Stimulated activated naive CD8-positive, alpha-beta T cell treated with anti-CD3 and anti-CD28 coated beads, Interleukin-15, Interleukin-2, amounts not matched to agents 100 ng/mL and 50 ng/mL, for 24 hours (primary cell): ENCODE measurements around the gene PPP3CA.
"Not testable (repeated sequence)": the region's sequence is repeated elsewhere in the genome, so short reads cannot be mapped to it uniquely, and the experiment has no call there.

Source experiments
- H3K27ac Mint-ChIP-seq: one replicate; pipeline ENCODE4 v1.8.0; 2021; ENCODE audit warnings: mild to moderate bottlenecking, mixed read lengths
- H3K27me3 Mint-ChIP-seq: one replicate; pipeline ENCODE4 v1.8.0; 2021; ENCODE audit warnings: mixed read lengths
- H3K36me3 Mint-ChIP-seq: one replicate; pipeline ENCODE4 v1.8.0; 2021; ENCODE audit warnings: low read depth, mixed read lengths
- H3K4me1 Mint-ChIP-seq: one replicate; pipeline ENCODE4 v1.8.0; 2021; ENCODE audit warnings: low read depth, mixed read lengths
- H3K4me3 Mint-ChIP-seq: one replicate; pipeline ENCODE4 v1.8.0; 2021; ENCODE audit warnings: mild to moderate bottlenecking, mixed read lengths
- H3K9me3 Mint-ChIP-seq: one replicate; pipeline ENCODE4 v1.8.0; 2021; ENCODE audit warnings: mixed read lengths

The PPP3CA gene

DNA sequence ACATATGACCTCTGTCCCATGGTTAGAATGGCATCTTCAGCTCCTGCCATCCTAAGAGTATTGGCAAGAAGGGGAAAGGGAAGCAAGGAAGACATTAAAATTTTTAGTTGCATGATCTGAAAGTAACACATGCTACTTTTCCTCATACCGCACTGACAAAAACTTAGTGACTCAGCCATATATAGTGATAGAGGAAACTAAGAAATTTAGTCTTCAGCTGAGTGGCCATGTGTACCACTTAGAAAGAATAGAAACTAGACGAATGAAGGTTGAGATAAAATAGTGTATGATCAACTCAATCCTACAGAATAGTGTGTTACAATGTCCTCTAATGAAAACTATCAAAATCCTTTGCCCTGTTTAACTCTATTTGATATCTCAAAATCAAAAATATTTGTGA is 164.1 kb downstream of the PPP3CA start:
- H3K4me1 Mint-ChIP-seq, result peaks cover 25% of the 10 kb centered on the region
- H3K27me3 Mint-ChIP-seq, result no peaks in the 10 kb centered on the region
- peaks cover 19% of the 10 kb centered on the region for H3K36me3 Mint-ChIP-seq
- H3K9me3 Mint-ChIP-seq, result peaks cover 4% of the 10 kb centered on the region
- H3K27ac Mint-ChIP-seq, result no peak overlapping the region
- no peak overlapping the region for H3K4me3 Mint-ChIP-seq

DNA sequence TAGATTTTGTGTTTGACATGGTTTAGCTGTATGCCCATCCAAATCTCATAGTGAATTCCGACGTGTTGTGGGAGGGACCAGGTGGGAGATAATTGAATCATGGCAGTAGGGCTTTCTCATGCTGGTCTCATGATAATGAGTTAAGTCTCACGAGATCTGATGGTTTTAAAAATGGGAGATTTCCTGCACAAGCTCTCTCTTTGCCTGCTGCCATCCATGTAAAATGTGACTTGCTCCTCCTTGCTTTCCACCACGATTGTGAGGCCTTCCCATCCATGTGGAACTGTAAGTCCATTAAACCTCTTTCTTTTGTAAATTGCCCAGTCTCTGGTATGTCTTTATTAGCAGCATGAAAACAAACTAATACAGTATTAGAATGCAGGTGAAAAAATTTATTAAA is 164.6 kb downstream of the PPP3CA start:
- H3K4me3 Mint-ChIP-seq, H3K9me3 Mint-ChIP-seq, H3K27ac Mint-ChIP-seq, H3K27me3 Mint-ChIP-seq: not testable (repeated sequence)
- peaks cover 19% of the 10 kb centered on the region for H3K36me3 Mint-ChIP-seq
- H3K4me1 Mint-ChIP-seq, result peaks cover 20% of the 10 kb centered on the region

DNA sequence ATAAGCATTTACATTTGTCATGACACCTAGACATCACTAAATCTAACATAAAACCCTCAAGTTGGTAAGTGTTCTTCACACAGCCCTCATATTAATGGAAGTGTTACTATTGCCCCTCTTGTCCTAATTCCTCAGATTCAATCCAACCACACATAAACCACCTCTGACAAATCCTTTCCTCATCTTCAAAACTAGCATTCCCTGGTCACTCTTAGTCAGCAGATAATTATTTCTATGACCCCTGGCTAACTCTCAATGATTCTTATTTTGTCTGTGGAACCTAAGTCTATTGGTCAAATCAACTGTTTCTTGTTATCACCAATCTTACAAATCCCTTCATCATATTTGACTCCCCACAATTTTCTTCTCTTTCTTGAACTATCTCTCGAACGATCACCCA is 168.6 kb downstream of the PPP3CA start:
- Mint-ChIP-seq H3K4me1 (peaks cover 32% of the 10 kb centered on the region), H3K9me3 (peaks cover 3% of the 10 kb centered on the region), H3K4me3 (no peak overlapping the region), H3K36me3 (peaks cover 17% of the 10 kb centered on the region), H3K27ac (no peak overlapping the region), H3K27me3 (no peaks in the 10 kb centered on the region)

DNA sequence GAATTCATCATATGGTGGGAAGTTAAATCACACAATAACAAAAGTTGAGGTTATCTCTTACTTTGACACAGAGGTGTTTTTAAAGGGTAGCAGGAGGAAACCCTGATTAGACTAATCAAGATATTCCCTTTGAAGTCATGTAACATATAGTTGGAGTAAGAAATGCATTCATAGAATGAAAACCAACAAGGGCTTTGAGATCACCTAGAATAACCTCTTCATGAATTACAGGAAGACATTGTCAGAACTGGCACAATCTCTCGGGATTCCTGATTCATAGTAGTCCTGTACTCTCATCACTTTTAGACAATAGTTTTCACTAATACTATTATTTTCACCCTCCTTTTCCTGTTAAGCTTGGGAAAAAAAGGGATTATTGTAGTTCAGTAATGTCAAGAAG is 170.2 kb downstream of the PPP3CA start:
- H3K36me3 Mint-ChIP-seq, result peaks cover 3% of the 10 kb centered on the region
- H3K27ac Mint-ChIP-seq, result no peak overlapping the region
- no peaks in the 10 kb centered on the region for H3K27me3 Mint-ChIP-seq

DNA sequence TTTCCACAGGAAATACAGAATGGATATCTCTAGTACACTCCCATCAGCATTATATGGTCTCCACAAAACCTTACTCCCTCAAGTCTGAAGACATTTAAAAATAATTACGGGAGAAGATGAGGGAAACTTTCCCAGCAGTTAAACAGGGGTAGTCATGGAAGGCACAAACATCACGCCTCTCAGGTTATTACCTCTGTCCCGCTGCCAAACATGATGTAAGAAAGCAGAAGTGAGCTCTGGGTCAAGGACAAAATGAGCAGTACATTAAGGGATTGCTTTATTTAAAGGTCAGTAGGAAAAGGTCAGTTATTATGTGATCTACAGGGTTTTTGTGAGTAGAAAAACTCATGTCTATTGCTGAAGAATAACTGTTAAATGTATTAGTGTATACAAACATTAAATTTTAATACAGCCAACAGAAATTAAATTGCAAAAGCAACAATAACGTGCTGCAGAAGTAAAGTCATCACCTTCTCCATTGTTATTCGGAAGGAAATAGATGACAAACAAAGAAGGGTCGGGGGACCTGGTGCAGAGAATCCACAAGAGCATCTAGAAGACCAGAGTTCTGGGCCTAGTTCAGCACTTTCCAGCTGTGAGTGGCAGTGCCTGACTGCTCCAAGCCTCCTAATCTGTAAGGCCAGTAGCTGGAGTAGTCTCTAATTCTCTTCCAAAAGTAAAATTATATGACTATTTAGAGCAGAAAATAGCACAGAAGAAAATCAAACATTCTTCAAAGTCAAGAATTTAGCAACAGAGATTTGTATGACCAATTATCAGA is 171.2 kb downstream of the PPP3CA start:
- peaks cover 38% of the 10 kb centered on the region for H3K4me1 Mint-ChIP-seq
- no peaks in the 10 kb centered on the region for H3K9me3 Mint-ChIP-seq
- no peak overlapping the region for H3K27ac Mint-ChIP-seq
- no peaks in the 10 kb centered on the region for H3K36me3 Mint-ChIP-seq
- no peaks in the 10 kb centered on the region for H3K27me3 Mint-ChIP-seq
- H3K4me3 Mint-ChIP-seq, result no peak overlapping the region

More for the DNA sequence above, 170.2 kb downstream of the PPP3CA start:
- peaks cover 34% of the 10 kb centered on the region for H3K4me1 Mint-ChIP-seq
- H3K4me3 Mint-ChIP-seq, result no peak overlapping the region
- H3K9me3 Mint-ChIP-seq, result no peaks in the 10 kb centered on the region

DNA sequence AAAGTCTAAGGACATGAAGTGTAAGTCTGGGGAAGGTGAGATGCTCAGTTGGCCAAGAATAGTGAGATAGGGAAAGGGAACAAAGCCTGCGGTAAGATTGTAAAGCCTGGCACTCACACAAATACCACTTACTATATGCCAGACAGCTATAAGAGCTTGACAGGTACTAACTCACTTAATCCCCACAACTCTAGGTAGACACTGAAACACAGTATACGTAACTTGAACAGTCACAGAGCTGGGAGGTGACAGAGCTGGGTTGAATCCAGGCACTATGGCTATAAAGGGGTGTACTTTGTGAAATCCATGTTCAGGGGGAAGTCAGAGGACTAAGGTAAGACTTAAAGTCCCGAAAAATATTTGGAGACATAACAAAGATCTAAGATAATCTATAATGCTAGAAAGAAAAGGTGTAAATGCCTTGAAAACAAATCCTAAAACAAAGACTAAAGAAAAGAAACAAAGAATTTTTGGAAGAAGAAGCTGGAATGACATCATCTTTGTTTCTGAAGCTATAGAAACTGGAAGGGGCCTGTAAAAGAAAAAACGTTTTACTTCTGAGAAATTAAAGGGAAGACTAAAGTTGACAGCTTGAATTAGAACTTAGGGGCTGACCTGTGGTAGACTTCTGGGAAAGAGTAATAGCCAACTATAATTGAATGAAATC is 172.5 kb downstream of the PPP3CA start:
- Mint-ChIP-seq H3K4me3 (no peak overlapping the region), H3K36me3 (no peaks in the 10 kb centered on the region), H3K27ac (no peak overlapping the region), H3K27me3 (no peaks in the 10 kb centered on the region), H3K4me1 (peaks cover 38% of the 10 kb centered on the region), H3K9me3 (no peaks in the 10 kb centered on the region)

DNA sequence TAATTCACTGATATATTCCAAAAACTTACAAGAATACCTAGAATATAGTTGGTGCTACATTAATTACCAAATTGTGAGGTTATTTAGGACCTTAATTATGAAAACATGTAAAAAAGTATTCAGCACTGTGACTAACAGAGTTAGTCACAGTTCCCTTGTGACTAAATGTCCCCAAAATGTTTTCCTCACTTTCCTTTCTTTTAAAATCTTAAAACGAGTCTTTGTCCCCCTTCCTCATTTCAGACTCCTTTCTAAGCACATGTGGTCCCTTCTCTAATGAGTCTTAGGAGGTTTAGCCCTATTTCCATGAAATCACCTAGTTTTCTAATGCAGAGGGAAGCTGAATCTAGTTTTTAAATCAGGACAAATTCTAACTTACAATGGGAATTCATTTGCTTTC is 175.0 kb downstream of the PPP3CA start:
- Mint-ChIP-seq H3K4me3 (no peak overlapping the region), H3K27me3 (no peaks in the 10 kb centered on the region), H3K36me3 (no peaks in the 10 kb centered on the region), H3K9me3 (no peaks in the 10 kb centered on the region), H3K27ac (no peak overlapping the region), H3K4me1 (peaks cover 37% of the 10 kb centered on the region)

DNA sequence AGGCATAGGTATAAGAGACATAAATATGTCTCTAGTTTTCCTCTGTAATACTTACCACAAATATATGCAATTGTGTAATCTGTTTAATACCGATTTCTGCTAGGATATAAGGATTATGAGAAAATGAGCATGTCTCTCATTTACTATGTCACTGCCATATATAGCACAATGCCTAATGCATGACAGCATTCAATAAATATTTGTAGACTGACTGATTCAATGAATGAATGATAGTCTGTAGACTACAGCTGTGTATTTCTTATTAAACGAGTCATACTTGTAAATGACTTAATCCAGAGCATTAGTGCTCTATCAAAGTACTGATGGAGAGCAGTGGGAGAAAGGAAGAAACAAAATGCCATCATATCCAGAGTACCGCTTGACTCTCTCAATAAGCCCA is 175.6 kb downstream of the PPP3CA start:
- Mint-ChIP-seq H3K27me3 (no peaks in the 10 kb centered on the region), H3K36me3 (no peaks in the 10 kb centered on the region), H3K4me1 (peaks cover 31% of the 10 kb centered on the region), H3K4me3 (no peak overlapping the region), H3K9me3 (no peaks in the 10 kb centered on the region), H3K27ac (no peak overlapping the region)

DNA sequence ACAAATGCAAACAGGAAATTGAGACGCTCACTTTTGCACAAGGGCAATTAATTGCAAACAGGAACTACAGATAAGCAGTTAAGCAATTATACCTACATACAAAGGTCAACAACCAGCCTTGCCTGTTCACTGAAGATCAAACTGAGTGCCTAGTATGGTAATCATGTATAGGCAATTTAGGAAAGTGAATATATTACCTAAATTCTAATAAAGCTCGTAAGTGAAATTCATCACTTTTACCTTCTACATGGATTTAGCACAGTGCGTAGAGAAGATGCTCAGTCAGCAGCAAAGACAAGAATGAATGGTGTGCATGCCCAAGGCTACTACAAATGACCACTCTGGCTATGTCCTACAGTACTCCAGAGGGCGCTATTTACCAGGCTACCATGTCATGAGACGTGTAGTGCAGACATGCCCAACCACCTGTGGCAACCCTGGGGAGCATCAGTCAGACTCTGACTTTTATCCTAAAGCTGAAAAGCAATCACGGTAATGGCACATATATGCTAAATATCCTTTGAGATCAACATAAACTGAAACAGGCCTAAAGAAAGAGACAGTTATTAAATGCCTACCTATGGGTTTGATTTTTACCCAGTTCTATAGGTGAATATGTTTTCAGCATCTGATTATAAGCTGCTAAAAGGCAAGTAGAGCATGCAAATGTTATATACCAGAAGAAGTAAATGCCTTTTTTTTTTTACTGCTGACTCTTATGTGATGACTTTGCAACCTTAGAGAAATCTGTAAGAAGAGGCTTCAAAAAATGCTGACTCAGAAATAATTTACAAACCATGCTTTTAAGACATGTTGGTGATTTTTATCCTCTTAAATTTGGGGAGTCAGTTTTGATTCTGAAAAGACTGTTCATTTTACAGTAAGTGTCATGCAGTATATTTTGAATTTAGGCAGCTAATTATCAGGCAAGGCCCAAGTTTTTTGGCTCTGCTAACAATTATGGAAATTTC is 178.0 kb downstream of the PPP3CA start:
- Mint-ChIP-seq H3K9me3 (no peaks in the 10 kb centered on the region), H3K27ac (no peak overlapping the region), H3K27me3 (no peaks in the 10 kb centered on the region), H3K36me3 (no peaks in the 10 kb centered on the region), H3K4me3 (no peak overlapping the region), H3K4me1 (peaks cover 14% of the 10 kb centered on the region)

DNA sequence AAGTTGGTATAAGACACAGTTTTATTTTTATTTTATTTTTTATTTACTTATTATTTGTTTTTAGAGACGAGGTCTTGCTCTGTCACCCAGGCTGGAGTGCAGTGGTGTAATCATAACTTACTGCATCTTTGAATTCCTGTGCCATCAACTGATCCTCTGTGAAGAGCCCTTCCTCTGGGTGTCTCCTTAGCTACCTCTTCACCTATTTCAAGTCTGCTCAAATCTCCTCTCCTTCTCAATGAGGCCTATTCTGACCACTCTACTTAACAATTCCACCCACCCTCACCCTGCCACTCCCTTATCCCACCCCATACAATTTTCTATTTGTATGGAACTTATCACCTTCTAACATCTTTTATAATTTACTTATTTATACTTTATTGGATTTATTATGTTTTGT is 183.4 kb downstream of the PPP3CA start:
- Mint-ChIP-seq H3K36me3 (peaks cover 5% of the 10 kb centered on the region), H3K4me1 (peaks cover 15% of the 10 kb centered on the region), H3K9me3 (no peaks in the 10 kb centered on the region), H3K4me3 (no peak overlapping the region), H3K27ac (no peak overlapping the region), H3K27me3 (no peaks in the 10 kb centered on the region)

DNA sequence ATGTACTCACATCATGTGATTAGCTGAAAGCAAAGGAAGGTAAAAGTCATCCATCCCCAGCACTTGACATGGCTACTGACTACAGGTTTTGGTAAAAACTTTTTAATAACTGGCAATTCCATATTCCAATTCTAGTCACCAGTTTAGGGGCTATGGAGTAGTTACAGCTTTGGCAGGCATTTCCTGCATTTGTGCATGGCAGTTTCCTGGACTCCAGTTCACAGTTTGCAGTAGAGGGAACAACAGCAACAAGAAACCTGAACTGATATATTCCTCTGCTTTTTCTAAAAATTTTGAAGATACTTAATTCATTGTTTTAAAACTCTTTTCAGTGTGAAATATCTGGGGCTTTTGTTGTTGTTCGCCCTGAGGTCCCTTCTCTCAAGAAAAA is 184.3 kb downstream of the PPP3CA start:
- Mint-ChIP-seq H3K4me3 (no peak overlapping the region), H3K4me1 (peaks cover 21% of the 10 kb centered on the region), H3K36me3 (peaks cover 9% of the 10 kb centered on the region), H3K27ac (no peak overlapping the region), H3K27me3 (no peaks in the 10 kb centered on the region), H3K9me3 (no peaks in the 10 kb centered on the region)

DNA sequence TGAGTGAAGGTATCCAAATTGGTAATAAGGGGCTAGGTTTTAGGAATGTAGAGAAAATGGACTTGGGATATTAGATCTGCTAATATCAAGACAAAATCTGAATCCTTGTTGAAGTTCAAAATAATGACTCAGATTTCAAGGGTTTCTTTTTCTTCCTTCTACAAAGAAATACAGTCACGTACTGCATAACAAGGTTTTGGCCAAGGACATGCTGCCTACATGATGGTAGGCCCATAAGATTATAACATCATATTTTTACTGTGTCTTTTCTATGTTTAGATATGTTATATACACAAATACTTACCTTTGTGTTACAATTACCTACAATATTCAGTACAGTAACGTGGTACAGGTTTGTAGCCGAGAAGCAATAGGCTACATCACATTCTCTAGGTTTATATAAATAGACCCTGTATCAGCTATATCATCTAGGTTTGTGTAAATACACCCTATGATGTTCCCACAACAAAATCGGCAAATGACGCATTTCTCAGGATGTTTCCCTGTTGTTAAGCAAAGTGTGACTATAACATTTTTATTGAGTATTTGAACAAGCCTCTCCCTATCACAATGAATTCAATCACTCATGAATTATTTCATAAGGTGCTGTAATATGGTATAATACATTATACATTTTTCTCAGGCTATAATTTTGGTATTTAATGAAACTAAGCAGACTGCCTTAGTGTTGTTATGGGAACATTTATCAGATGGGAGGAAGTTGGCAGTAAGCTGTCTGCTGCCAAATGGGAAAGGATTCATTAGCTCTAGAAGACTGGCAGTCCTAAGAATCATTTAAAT is 186.3 kb downstream of the PPP3CA start:
- H3K4me1 Mint-ChIP-seq, result peaks cover 40% of the 10 kb centered on the region
- H3K27me3 Mint-ChIP-seq, result no peaks in the 10 kb centered on the region
- H3K9me3 Mint-ChIP-seq, result no peaks in the 10 kb centered on the region
- no peak overlapping the region for H3K27ac Mint-ChIP-seq
- no peak overlapping the region for H3K4me3 Mint-ChIP-seq
- H3K36me3 Mint-ChIP-seq, result peaks cover 13% of the 10 kb centered on the region

DNA sequence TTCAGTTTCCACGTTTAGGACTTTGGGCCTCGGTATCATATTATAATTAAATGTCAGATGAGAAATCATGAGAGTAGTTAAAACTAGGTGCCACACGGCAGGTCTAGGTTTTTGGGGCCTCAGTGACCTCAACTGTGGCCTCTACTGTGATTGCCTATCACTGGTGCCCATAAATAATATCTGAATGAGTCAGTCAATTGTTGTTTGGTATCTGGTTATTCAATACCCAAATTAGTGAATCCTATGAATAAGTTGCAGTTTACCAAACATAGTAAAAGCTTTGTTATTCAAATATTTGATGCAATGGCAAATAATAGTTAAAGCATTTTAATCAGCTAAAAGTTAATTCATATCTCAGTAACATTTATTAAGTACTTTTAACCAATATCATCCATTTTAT is 188.8 kb downstream of the PPP3CA start:
- Mint-ChIP-seq H3K4me1 (peaks cover 55% of the 10 kb centered on the region), H3K9me3 (no peaks in the 10 kb centered on the region), H3K27me3 (no peaks in the 10 kb centered on the region), H3K36me3 (peaks cover 15% of the 10 kb centered on the region), H3K4me3 (no peak overlapping the region), H3K27ac (no peak overlapping the region)

DNA sequence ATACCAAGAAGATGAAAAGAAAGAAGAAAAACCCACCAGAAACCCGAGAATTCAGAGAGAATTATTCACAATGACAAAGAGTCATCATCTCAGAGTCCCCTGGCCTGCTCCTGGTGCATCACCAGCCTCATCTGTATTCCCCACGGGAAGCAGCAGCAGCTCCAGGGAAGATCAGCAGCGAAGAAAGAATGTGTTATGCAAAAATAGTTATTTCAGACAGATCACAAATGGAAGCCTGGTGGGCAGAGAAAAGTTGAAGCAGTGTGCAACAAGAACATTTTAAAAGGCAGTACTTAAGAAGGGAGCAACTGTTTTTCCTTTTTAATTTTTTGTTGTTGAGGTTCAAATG is 189.2 kb downstream of the PPP3CA start:
- Mint-ChIP-seq H3K4me3 (no peak overlapping the region), H3K27me3 (no peaks in the 10 kb centered on the region), H3K27ac (no peak overlapping the region), H3K4me1 (peaks cover 56% of the 10 kb centered on the region), H3K36me3 (peaks cover 15% of the 10 kb centered on the region), H3K9me3 (no peaks in the 10 kb centered on the region)
